ENCODE results near the gene SCN11A. TPM values are rescaled to one million over a fixed set of nuclear protein-coding genes. Genes with fewer than 3 reads are reported as not detected.

SCN11A gene
- polyA plus RNA-seq, 2 of the 4 experiments (the other 2 are of a cell fraction) = 0.01 TPM; not detected in 1

- Histone ChIP-seq H3K4me3 (no peak overlapping the region), H3K4me2 (no peak overlapping the region), H3K27ac (no peak overlapping the region), H3K4me1 (no peaks in the 10 kb centered on the region), H3K9me3 (no peaks in the 10 kb centered on the region)
- 4% methylated on average over 2 of the region's 2 CpGs for WGBS (ENCODE audit: missing lambda C conversion rate)
- CTCF ChIA-PET = interaction anchor here (0.6 kb wide), 1 partner anchor 525 kb away, joined by 3 read pairs; no protein-coding TSS in a partner anchor
- POLR2A ChIA-PET = no interaction called here
- no peak for TF ChIP-seq MAZ (IDR thresholded peaks at IDR 0.05; ENCODE audit: borderline replicate concordance, low read depth, low read length)
- no peak for ATAC-seq
- FAIRE-seq = no peak
- DNase-seq (ENCODE audit: low read depth in 1 of 2, low spot score in 1 of 2) = no peak
Measured at GRCh38 chr3:39005295-39005694, 46.4 kb downstream of the SCN11A start.

Small RNAs within 50 kb of the gene (small RNA-seq; reads per million reads assigned to genes)
- 0 reads per million in 6 experiments for gene RNU6-1227P

Other genes with a start within 250 kb of the SCN11A start
- gene SCN10A, start 235.7 kb downstream of the SCN11A start, polyA plus RNA-seq (2011; rRNA removed) = not detected in 2 replicates
- gene SCN10A, start 235.7 kb downstream of the SCN11A start, polyA plus RNA-seq (2017; fragmentation: RNase III; extraction: RNeasy Plus Mini Kit Qiagen cat#74134 plus additional on column Dnase treatment) = not detected in 3 replicates
- gene WDR48, start 72 bp upstream of the SCN11A start, polyA plus RNA-seq (2011; rRNA removed) = 39.6 and 41.0 TPM in 2 replicates
- gene WDR48, start 72 bp upstream of the SCN11A start, polyA plus RNA-seq (2017; fragmentation: RNase III; extraction: RNeasy Plus Mini Kit Qiagen cat#74134 plus additional on column Dnase treatment) = 18.8 to 21.0 TPM (median 20.0 TPM) in 3 replicates
- gene GORASP1, start 55.7 kb upstream of the SCN11A start, polyA plus RNA-seq (2011; rRNA removed) = 30.3 and 38.9 TPM in 2 replicates
- gene GORASP1, start 55.7 kb upstream of the SCN11A start, polyA plus RNA-seq (2017; fragmentation: RNase III; extraction: RNeasy Plus Mini Kit Qiagen cat#74134 plus additional on column Dnase treatment) = 27.4 to 36.3 TPM (median 32.3 TPM) in 3 replicates
- 1.4 and 2.0 TPM in 2 replicates for gene TTC21A, start 55.7 kb upstream of the SCN11A start, polyA plus RNA-seq (2011; rRNA removed)
- 1.1 to 1.5 TPM (median 1.1 TPM) in 3 replicates for gene TTC21A, start 55.7 kb upstream of the SCN11A start, polyA plus RNA-seq (2017; fragmentation: RNase III; extraction: RNeasy Plus Mini Kit Qiagen cat#74134 plus additional on column Dnase treatment)
- gene CSRNP1, start 101.6 kb upstream of the SCN11A start, polyA plus RNA-seq (2011; rRNA removed) = 15.5 and 15.6 TPM in 2 replicates
- 10.7 to 12.9 TPM (median 12.0 TPM) in 3 replicates for gene CSRNP1, start 101.6 kb upstream of the SCN11A start, polyA plus RNA-seq (2017; fragmentation: RNase III; extraction: RNeasy Plus Mini Kit Qiagen cat#74134 plus additional on column Dnase treatment)
- not detected in 2 replicates for gene XIRP1, start 140.7 kb upstream of the SCN11A start, polyA plus RNA-seq (2011; rRNA removed)
- not detected in 3 replicates for gene XIRP1, start 140.7 kb upstream of the SCN11A start, polyA plus RNA-seq (2017; fragmentation: RNase III; extraction: RNeasy Plus Mini Kit Qiagen cat#74134 plus additional on column Dnase treatment)
- gene CX3CR1, start 228.1 kb upstream of the SCN11A start, polyA plus RNA-seq (2011; rRNA removed) = 0.14 and 0.21 TPM in 2 replicates
- 0.04 to 0.07 TPM (median 0.06 TPM) in 3 replicates for gene CX3CR1, start 228.1 kb upstream of the SCN11A start, polyA plus RNA-seq (2017; fragmentation: RNase III; extraction: RNeasy Plus Mini Kit Qiagen cat#74134 plus additional on column Dnase treatment)

Measured in A549 (cell line).